Stimulated activated CD4-positive, alpha-beta T cell treated with anti-CD3 and anti-CD28 coated beads, Interleukin-2, amount 100 ng/mL, for 4 hours (primary cell): ENCODE measurements around the gene HDAC3.
A peak's percentile ranks its signal among the peaks of the same experiment; 100 is the strongest.

ENCODE experiments used
- DNase-seq: peaks from one replicate; pipeline ENCODE4 v3.0.0-alpha.2; 2020; ENCODE audit warnings: low read depth

The HDAC3 gene

DNA sequence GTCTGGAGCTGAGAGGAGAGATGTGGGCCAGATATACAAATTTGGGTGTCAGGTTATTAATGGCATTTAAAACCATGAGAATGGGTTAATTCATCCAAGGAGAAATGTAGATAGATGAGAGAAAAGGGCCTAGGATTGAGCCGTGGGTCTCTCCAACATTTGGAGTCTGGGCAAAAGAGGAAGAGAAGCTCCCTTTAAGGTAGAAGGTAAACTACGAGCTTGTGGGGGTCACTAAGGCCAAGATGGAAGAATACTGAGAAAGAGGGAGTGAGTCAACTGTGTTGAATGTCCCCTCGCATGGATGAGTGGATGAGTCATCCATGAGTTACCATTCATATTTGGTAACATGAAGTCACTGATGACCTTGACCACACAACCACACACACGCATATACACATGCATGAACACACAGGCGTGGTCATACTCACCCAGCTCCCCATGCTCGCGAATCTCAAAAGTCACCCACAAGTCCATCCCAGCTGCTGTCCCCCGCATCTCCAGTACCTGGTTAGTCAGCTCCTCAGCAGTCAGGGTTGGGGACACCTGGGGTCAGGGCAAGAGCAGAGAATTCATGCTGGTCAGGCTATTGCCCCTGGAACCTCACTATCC is 21.4 kb upstream of the HDAC3 start:
- DNase-seq = no peak

DNA sequence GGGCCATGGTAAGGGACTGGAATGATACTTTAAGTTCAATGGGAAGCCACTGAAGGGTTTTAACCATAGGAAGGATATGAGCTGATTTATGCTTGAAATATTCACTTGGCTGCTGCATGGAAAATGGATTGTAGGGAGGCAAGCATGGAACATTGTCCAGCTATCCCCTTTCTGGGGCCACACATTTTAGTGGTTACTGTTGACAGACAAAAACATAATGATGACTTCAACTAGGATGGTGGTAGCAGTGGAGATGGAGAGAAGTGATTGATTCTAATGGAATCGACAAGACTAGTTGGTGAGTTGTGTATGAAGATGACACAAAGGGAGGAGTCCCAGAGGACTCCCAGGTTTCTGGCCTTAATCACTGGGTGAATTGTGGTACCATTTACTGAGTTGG is 20.8 kb upstream of the HDAC3 start:
- DNase-seq = no peak

DNA sequence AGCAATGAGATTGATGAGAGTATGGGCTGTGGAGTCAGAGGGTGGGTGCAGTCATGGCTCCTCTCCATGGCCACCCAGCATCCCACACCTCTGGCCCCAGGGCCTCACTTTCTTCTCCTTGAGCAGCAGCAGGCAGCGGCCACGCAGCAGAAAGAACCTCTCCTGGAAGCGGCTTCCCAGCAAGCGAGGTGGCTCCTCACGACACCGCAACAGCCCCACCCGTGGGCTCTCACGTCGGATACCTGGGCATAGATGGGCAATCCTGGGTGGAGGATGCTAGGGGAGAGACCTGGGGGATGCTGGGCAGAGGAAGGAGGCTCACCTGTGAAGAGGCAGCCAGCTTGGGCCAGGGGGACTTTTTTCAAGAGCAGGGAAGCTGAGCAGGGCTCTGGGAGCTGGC is 19.7 kb upstream of the HDAC3 start:
- no peak for DNase-seq

DNA sequence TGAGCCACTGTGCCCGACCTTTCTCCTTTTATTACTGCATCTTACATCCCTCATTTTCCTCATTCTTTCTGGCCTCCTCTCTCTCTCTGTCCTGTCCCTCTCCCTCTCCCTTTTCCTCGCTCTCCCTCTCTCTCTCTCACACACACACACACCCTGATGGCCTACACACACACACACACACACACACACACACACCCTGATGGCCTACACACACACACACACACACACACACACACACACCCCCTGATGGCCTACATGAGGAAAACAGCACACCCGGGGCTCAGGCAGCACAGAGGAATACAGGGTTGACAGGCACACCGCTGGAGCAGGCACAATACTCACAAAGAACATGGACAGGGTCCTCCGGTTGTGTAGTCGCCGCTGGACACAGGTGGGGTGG is 18.4 kb upstream of the HDAC3 start:
- no peak for DNase-seq

DNA sequence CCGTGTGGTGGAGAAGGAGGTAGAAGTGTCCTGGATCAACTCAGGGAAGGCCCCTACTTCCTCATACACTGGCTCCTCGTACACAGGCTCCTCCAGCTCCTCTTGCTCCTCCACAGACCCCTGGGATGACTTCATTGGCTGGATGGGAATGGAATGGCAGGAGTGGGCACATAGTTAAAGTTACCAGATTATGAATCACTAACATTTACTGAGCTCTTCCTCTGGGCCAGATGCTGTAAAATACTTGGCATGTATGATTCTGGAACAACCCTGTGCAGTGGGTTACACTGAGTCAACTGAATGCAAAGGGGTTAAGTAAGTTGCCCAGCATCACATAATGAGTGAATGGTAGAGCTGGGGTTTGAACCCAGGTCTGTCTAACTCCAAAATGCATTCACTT is 17.6 kb upstream of the HDAC3 start:
- no peak for DNase-seq

GRCh38 chr5:141651728-141652105 is 15.1 kb upstream of the HDAC3 start:
- no peak for DNase-seq

DNA sequence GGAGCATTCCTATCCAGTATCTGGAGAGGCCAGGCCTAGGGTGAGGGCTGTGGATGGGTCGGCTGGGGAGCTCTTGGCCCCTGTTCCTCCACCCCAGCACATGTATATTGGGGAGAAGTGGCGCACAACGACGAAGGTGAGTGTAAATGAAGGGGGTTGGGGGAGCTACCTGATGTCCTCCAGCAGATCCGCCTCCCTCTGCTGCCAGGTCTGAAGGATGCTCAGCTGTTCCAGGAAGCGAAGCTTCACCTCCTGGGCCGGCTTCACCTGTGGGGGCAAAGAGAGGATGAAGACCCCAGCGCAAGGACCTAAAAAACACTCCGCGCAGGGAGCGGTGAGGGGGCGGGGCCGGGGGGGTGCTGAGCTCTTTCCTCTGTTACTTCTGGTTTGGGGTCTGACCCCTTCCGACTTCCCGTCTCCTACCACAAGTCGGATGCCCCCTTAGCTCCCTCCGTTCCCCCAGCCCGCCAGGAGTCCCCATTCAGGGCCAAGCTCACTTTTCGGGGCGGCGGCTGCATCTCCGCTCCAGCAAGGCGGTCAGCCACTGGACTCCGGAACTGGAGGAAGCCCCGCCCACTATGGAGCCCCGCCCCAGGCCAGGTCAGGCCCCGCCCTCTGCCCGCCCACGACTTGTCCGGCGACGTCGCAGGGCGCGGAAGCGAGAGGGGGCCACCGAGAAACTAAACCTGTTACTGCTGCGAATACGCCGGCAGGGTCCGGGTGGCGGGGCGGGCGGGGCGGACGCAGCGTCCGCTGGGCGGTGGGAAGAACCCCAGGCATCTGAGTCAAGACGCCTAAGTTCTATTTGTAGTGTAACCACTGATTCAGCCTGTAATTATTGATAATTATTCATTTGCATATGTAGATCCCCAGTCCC is 14.4 kb upstream of the HDAC3 start, which contains the start of gene FCHSD1:
TSS of gene FCHSD1 (minus strand) at position 568 of the 877 bp plus-strand sequence. CDS start at position 518, 50 bp downstream.
- DNase-seq = peak; percentile 64

DNA sequence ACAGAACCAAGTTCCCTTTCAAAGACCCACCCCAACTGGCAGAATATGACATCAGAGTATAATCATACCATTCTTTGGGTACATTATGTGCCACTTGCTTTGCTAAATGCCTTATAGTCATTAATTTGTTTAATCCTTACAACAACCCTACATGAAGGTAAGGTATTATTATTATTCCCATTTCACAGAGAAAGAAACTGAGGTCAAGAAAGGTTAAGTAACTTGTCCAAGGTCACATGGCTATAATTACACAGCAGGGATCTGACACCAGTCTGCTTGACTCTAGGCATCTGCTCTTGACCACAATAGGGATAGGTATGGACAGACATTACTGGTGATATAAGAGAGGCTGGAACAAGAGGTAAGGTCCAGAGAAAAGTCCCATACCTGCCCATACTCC is 13.3 kb upstream of the HDAC3 start:
- DNase-seq = no peak

GRCh38 chr5:141649056-141649688 is 12.5 kb upstream of the HDAC3 start:
- DNase-seq = no peak

DNA sequence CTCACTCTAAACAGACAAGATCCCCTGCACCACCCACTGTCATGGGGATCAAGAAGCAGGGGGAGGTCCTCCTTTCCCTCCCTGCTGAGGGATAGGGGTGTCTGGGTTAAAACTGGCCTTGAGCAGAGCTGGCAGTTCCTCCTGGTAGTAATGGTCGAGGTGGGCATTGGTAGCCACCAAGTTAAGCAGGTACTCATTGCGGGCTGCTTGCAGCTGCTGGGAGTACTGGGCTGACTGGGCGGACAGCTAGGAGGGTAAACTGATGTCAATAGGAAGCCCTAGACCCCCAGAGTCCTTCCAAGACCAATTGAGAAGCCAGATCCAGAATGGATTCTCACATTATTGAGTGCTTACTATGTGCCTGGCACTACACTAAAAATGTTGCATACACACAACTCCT is 11.2 kb upstream of the HDAC3 start:
- DNase-seq = no peak

DNA sequence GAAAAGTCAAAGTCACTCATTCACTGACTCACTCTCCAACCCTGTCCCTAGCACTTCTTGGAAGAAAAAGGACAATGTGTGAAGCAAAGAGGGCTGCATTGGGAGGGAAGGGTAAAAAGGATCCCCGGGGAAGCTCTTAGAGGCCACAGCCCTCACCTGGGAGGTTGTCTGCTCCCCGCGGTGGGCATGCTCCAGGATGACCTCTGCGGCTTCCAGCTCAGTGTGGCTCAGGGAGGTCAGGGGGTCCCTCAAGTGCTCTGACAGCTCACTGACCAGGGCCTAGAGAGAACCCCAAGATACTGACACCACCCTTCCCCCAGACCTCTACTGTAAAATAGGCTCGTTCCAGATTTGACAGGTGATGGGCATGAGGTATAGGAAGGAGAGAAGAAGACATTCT is 10.6 kb upstream of the HDAC3 start:
- no peak for DNase-seq

- no peak for DNase-seq
Observed at GRCh38 chr5:141646026-141646425, 9.4 kb upstream of the HDAC3 start.

GRCh38 chr5:141641634-141642267 is 5.1 kb upstream of the HDAC3 start:
- no peak for DNase-seq

GRCh38 chr5:141640698-141641097 is 4.0 kb upstream of the HDAC3 start:
- DNase-seq = no peak

- no peak for DNase-seq
Observed at GRCh38 chr5:141640051-141640415, 3.4 kb upstream of the HDAC3 start.

GRCh38 chr5:141639357-141640050 is 2.9 kb upstream of the HDAC3 start:
- DNase-seq = no peak

- DNase-seq = no peak
Observed at GRCh38 chr5:141638771-141639170, 2.1 kb upstream of the HDAC3 start.

DNA sequence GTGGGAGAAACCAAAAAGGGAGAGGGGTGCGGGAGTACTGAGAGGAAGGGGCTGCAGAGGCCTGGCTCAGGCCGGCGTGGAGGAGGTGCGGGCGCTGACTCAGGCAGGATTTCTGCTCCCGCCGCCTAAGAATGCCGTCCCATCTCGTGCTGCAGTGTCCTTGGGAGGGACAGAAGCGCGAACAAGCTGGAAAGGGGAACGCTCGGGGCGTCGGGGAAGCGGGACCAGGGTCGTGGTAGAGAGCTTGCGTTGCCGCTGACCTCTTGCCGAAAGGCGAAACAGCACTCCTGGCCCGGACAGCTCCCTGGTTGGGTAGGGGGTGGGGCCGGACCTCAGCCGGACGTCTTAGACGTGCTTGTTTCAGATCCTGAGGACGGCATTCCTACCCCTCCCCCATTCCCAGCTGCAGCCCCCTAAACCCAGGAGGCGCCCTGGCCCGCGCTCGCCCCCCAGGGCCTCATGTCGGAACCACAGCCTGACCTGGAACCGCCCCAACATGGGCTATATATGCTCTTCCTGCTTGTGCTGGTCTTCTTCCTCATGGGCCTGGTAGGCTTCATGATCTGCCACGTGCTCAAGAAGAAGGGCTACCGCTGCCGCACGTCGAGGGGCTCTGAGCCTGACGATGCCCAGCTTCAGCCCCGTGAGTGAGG is 1.2 kb upstream of the HDAC3 start:
- DNase-seq = no peak

DNA sequence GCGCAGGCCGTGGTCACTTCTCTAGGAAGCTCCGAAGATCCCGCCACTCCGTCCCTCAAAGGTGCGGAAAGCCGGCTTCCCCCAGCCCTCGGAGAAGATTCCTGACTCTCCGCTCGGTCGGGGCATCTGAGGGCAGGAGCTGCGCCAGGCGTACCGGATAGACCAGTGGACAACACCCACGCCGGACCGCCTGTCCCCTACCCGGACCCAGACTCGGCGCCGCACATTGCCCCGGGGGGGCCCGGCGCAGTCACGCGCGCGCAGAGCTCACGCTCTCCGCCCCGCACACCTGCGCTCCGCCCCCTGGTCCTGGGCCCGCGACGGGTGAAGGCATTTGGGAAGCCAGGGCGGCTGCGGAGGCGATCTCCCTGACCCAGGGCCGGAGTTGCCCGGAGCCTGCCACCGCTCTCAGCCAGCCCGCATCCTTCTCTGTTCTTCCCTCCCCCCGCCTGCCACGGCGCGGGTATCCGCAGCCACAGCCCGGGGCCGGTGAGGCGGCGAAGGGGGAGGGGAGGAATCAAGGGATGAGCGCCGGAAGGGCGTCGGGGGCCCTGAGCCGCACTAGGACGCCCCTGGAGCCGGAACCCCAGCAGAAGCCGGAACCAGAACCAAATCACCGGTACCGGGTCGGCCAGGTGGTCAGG is 596 bp upstream of the HDAC3 start:
- DNase-seq = peak; percentile 45

DNA sequence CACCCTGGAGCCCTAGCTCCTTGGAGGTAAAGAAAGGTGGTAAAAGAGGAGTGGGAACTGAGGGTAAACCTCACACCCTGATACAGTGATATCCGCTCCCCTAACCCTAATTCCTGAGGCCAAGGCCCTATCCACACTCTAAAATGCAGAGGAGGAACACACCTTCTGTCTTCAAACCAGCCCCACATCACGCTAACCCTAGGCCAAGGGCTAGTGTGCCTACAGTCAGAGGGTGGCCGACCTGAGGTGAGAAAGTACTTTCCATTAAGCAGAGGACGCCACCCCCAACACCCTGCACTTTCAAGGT is 590 bp downstream of the HDAC3 start:
- no peak for DNase-seq

GRCh38 chr5:141635646-141636045 is 1.0 kb downstream of the HDAC3 start:
- DNase-seq = no peak
